Stomach (tissue), 9 donors: ENCODE results near the gene PRKX. TPM values are rescaled to one million over a fixed set of nuclear protein-coding genes. Genes with fewer than 3 reads are reported as not detected.
"Not testable (repeated sequence)": the region's sequence is repeated elsewhere in the genome, so short reads cannot be mapped to it uniquely, and the experiment has no call there.

Experiments used
- DNase-seq, 2 donors: peaks; one replicate each; pipeline versions ENCODE4 v3.0.0 to v3.0.0-alpha.2; 2013 to 2019
- H3K27ac ChIP-seq, 5 donors: fragments of 200-600 bp in 4 of 5; sonication (generic) in 4 of 5; one replicate each; pipeline ENCODE4 v1.5.1; 2013 to 2019; ENCODE audit warnings: mild to moderate bottlenecking in 1 of 5, moderate library complexity in 1 of 5
- H3K27me3 ChIP-seq, 3 donors: fragments of 200-600 bp; sonication (generic); one replicate each; pipeline ENCODE4 v1.5.1; 2017 to 2019; ENCODE audit warnings: mixed run types in 1 of 3
- H3K36me3 ChIP-seq, 4 donors: fragments of 200-600 bp; sonication (generic); 1 replicate in 3 of 4; 2 replicates in 1 of 4; pipeline ENCODE4 v1.5.1; 2016 to 2019
- H3K4me1 ChIP-seq, 4 donors: fragments of 200-600 bp; sonication (generic); one replicate each; pipeline ENCODE4 v1.5.1; 2016 to 2019
- H3K4me3 ChIP-seq, 4 donors: fragments of 200-600 bp; sonication (generic) in 3 of 4; one replicate each; pipeline ENCODE4 v1.5.1; 2016 to 2019; ENCODE audit warnings: mild to moderate bottlenecking in 1 of 4
- H3K9me3 ChIP-seq, 4 donors: fragments of 200-600 bp; sonication (generic); one replicate each; pipeline ENCODE4 v1.5.1; 2016 to 2019
- CTCF ChIP-seq, 7 experiments: fragments of 450-650 bp in 4 of 7; fragments of 200-600 bp in 3 of 7; sonication (generic) in 3 of 7; IDR thresholded peaks; one replicate each; pipeline ENCODE4 v1.5.1; 2016 to 2019; ENCODE audit warnings: antibody characterized with exemption in 7 of 7, control low read depth in 2 of 7, mild to moderate bottlenecking in 1 of 7
- EP300 ChIP-seq: sonication (generic); formaldehyde crosslinking; IDR thresholded peaks from one replicate; pipeline ENCODE4 v1.6.1; 2017; ENCODE audit warnings: antibody characterized with exemption
- POLR2A ChIP-seq, 4 donors: fragments of 450-650 bp; IDR thresholded peaks; one replicate each; pipeline ENCODE4 v1.6.1; 2016; ENCODE audit warnings: antibody characterized with exemption in 4 of 4, control low read depth in 2 of 4, mild to moderate bottlenecking in 1 of 4, moderate library complexity in 1 of 4
- POLR2AphosphoS5 ChIP-seq, 3 donors: sonication (generic); formaldehyde crosslinking; IDR thresholded peaks; one replicate each; pipeline ENCODE4 v1.6.1; 2016; ENCODE audit warnings: antibody characterized with exemption in 3 of 3
- WGBS, 5 donors: extraction: QIAGEN DNeasy Blood & Tissue Kit in 3 of 5; methylation state at CpG; one replicate each; pipeline versions ENCODE4 v1.1.5 to v1.1.7; 2013 to 2018; 5-methylcytosine and 5-hydroxymethylcytosine counted together
- intact Hi-C: fragments of 100-400 bp; cut with DNase I; formaldehyde crosslinking; loops from one replicate; pipeline ENCODE4 v1.15.1; 2023; ENCODE audit warnings: low total_unique reads
- polyA plus RNA-seq, 3 donors: library from polyadenylated mRNA; stranded (reverse); fragments of 200-250 nt; gene quantifications; one replicate each; pipeline ENCODE4 v1.2.3, GENCODE V29; 2013
- total RNA-seq, 5 donors: library from RNA; depleted of rRNA; stranded (reverse); fragments of >200 nt; gene quantifications; one replicate each; pipeline versions ENCODE4 v1.1.0 to v1.2.3, GENCODE V29; 2014 to 2016
- donor health status: healthy with polysubstance abuse.
- donor health status: Bipolar disorder and iron deficiency.
- donor health status: healthy.

The PRKX gene
- total and polyA plus RNA-seq, 8 donors = 2.4 to 56.5 (median 8.7) TPM

- intact Hi-C loops = no loop called here
- H3K9me3 ChIP-seq = no peaks in the 10 kb centered on the region
- WGBS, 5 donors = 93 to 100% (median 95%) methylated on average over 4 to 7 of the region's 7 CpGs
- no peak for TF ChIP-seq EP300
- no peak for TF ChIP-seq POLR2AphosphoS5 (IDR thresholded peaks at IDR 0.05)
- no peak for TF ChIP-seq CTCF (IDR thresholded peaks at IDR 0.05)
- TF ChIP-seq POLR2A (IDR thresholded peaks at IDR 0.05) = no peak
- no peaks in the 10 kb centered on the region for H3K36me3 ChIP-seq
- no peak overlapping the region for H3K4me3 ChIP-seq
- no peak overlapping the region for H3K27ac ChIP-seq
- H3K27me3 ChIP-seq = peaks cover 0 to 4% (median 0%) of the 10 kb centered on the region in 3 donors
- peaks cover 0 to 7% (median 0%) of the 10 kb centered on the region in 4 donors for H3K4me1 ChIP-seq
- DNase-seq = no peak
These were observed 19.6 kb upstream of the PRKX start for GRCh38 chrX:3733043-3733430.

DNA sequence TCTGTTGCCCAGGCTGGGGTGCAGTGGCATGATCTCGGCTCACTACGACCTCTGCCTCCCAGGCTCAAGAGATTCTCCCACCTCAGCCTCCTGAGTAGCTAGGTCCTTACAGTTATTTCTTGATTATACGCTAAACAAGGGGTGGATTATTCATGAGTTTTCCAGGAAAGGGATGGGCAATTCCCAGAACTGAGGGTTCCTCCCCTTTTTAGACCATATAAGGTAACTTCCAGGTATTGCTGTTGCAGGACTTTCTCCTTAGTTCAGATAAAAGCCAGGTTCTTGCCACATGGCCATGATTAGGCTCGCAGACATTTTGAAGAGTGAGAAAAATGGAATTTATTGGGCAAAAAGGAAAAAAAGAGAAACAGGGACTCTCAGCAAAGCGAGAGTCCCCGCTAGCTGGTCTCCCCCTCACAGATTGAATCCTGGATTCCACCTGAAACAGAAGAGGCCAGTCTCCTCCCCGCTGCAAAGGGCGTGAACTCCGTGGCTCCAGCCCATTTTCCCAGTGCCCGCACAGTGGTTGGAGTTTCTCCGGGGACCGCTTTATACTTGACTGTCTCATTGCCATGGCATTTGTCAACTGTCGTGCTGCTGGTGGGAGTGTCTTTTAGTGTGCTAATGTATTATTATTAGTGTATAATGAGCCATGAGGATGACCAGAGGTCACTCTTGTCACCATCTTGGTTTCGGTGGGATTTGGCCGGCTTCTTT, 19.0 kb upstream of the PRKX start:
- H3K9me3 ChIP-seq, H3K27me3 ChIP-seq, H3K36me3 ChIP-seq, intact Hi-C loops, H3K4me3 ChIP-seq, DNase-seq, H3K4me1 ChIP-seq, H3K27ac ChIP-seq: not testable (repeated sequence)
- WGBS, 5 donors = 80 to 94% (median 90%) methylated on average over 12 to 15 of the region's 15 CpGs

- no peak overlapping the region for H3K4me3 ChIP-seq
- H3K9me3 ChIP-seq = no peaks in the 10 kb centered on the region
- no peaks in the 10 kb centered on the region for H3K27me3 ChIP-seq
- TF ChIP-seq POLR2AphosphoS5 (IDR thresholded peaks at IDR 0.05) (no peak), POLR2A (IDR thresholded peaks at IDR 0.05) (no peak), EP300 (no peak), CTCF (IDR thresholded peaks at IDR 0.05) (no peak)
- no peaks in the 10 kb centered on the region for H3K36me3 ChIP-seq
- intact Hi-C loops = no loop called here
- no peak overlapping the region for H3K27ac ChIP-seq
- DNase-seq = no peak
- 16 to 43% (median 32%) methylated on average over 9 of the region's 9 CpGs for WGBS, 5 donors
- peaks cover 0 to 7% (median 0%) of the 10 kb centered on the region in 4 donors for H3K4me1 ChIP-seq
These were observed 15.0 kb upstream of the PRKX start for GRCh38 chrX:3728454-3728853.

DNA sequence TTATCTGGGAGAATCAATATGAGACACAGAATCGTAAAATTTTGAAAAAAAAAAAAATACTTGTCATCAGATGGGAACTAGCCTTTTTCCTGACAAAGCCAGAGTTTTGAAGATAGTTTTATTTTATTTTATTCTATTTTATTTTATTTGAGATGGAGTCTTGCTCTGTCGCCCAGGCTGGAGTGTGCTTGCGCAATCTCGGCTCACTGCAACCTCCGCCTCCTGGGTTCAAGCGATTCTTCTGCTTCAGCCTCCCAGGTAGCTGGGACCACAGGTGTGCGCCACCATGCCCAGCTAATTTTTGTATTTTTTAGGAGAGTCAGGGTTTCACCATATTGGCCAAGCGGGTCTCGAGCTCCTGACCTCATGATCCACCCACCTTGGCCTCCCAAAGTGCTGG, 10.0 kb upstream of the PRKX start:
- WGBS, 5 donors = 86 to 93% (median 86%) methylated on average over 9 of the region's 9 CpGs
- H3K4me1 ChIP-seq, H3K4me3 ChIP-seq, H3K27me3 ChIP-seq, H3K27ac ChIP-seq, H3K9me3 ChIP-seq, H3K36me3 ChIP-seq, DNase-seq, intact Hi-C loops: not testable (repeated sequence)

DNA sequence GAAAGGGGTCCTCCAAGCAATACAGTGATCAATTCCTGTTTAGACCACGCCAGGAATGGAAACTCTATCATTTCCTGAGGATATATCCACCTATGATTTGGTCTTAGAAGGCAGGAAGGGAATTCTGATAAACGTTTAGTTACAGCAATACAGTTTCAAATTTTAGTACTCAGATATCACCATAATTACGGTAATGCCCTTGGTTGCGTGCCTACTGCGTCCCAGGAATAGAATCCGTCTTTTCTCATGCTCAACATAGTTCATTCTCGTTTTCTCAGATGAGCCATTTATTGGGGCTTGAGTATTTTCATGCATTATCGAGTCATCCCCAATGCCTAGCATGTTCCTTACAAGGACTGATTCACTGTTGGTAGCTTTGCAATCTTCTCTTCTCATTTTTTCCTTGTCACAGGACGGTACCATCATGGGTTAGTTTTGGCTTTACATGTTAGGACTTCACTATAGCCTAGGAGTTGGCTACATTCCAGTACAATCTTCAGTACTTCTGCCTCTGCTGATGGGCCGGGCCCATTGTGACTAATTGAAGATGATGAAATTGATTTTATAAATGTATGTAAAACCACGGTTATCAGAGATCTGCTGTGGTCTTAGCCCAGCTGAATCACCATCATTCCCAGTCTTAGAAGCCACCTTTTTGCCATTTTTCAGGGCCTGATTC, 4.4 kb upstream of the PRKX start:
- no peak for TF ChIP-seq CTCF (IDR thresholded peaks at IDR 0.05)
- TF ChIP-seq EP300 = no peak
- TF ChIP-seq POLR2AphosphoS5 (IDR thresholded peaks at IDR 0.05) = no peak
- TF ChIP-seq POLR2A (IDR thresholded peaks at IDR 0.05) = no peak
- intact Hi-C loops = no loop called here
- DNase-seq = no peak

More for the DNA sequence above, 4.4 kb upstream of the PRKX start:
- Histone ChIP-seq H3K36me3 (no peaks in the 10 kb centered on the region), H3K9me3 (no peaks in the 10 kb centered on the region), H3K4me3 (no peak overlapping the region), H3K27me3 (peaks cover 0 to 5% (median 0%) of the 10 kb centered on the region in 3 donors), H3K27ac (no peak overlapping the region), H3K4me1 (peaks cover 0 to 9% (median under 1%) of the 10 kb centered on the region in 4 donors)
- WGBS, 5 donors = 60 to 78% (median 76%) methylated on average over 11 of the region's 11 CpGs
